NCI-H187 treated with DMSO at 0.1 percent for 48 hours (cell line): ENCODE data around the gene QRSL1.
"Not testable (repeated sequence)": the region's sequence is repeated elsewhere in the genome, so short reads cannot be mapped to it uniquely, and the experiment has no call there.

Experiments
- DNase-seq: peaks from one replicate; lab custom pipeline; 2025; lab: John Stamatoyannopoulos, UW

QRSL1 gene

DNA sequence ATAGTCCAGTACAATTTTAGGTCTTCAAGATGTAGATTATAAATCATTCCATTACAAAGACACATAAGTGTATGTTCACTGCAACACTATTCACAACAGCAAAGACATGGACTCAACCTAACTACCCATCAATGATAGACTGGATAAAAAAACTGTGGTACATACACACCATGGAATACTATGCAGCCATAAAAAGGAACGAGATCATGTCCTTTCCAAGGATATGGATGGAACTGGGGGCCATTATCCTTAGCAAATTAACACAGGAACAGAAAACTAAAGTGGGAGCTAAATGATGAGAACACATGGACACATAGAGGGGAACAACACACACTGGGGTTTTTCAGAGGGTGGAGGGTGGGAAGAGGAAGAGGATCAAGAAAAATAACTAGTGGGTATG is 6.3 kb upstream of the QRSL1 start:
- no peak for DNase-seq

GRCh38 chr6:106626485-106626884 is 2.9 kb upstream of the QRSL1 start:
- no peak for DNase-seq

DNA sequence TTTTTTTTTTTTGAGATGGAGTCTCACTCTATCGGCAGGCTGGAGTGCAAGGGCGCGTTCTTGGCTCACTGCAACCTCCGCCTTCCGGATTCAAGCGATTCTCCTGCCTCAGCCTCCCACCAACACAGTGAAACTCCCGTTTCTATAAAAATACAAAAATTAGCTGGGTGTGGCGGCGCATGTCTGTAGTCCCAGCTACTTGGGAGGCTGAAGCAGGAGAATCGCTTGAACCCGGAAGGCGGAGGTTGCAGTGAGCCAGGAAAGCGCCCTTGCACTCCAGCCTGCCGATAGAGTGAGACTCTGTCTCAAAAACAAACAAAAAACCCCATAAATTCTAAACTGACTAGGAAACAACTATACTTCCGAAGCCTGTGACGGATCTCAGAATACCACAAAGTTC is 1.6 kb upstream of the QRSL1 start:
- not testable (repeated sequence) for DNase-seq

DNA sequence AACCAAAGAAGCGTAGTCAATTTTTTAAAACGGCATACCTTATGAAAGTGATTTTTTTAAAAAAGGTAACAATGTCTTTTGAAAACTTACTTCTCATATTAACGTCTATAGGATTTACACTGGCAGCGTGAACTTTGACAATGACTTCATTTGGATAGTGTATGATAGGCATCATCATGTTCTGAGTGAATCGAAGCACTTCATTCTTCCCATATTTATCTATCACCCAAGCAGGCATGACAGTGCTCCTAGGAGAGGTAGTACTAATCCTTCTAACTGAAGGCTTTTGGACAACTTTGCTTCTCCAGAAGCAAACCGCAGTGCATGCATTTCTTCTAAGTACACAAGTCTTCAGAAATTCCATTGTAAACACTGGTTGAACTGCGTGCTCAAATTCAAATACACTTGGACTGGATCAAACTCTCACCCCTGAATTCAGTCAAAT is 698 bp upstream of the QRSL1 start:
- no peak for DNase-seq

DNA sequence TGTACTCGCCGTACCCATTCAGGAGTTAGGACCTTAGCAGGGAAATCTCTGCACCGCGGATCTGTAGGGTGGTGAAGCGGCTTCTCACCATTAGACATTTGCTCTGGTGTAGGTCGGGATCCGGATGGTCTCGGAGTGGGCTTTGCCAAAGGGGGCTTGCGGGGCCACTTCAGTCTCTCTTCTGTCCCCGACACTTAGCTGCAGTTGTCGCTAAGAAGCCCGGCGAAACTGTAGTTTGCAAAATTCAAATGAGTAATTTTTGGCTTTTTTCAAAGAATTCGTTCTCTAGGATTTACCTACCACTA is 433 bp downstream of the QRSL1 start:
- no peak for DNase-seq

GRCh38 chr6:106630366-106630765 is 988 bp downstream of the QRSL1 start:
- no peak for DNase-seq

DNA sequence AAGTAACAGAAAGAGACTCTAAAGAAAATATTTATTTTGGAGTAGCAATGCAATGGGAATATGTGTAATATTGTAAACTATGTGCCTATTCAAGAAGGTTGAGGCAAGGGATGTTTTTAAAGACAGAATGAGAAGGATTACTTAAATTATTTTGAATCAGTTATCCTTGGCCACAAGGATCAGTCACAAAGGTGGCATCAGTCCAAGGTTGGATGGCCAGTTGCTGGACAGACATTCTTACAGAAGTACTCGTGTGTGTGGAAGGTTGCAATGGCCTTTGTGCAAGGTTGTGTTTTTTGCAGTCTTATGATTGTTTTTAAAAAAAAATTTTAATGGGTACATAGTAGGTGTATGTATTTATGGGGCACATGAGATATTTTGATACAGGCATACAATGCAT is 2.0 kb downstream of the QRSL1 start:
- no peak for DNase-seq

DNA sequence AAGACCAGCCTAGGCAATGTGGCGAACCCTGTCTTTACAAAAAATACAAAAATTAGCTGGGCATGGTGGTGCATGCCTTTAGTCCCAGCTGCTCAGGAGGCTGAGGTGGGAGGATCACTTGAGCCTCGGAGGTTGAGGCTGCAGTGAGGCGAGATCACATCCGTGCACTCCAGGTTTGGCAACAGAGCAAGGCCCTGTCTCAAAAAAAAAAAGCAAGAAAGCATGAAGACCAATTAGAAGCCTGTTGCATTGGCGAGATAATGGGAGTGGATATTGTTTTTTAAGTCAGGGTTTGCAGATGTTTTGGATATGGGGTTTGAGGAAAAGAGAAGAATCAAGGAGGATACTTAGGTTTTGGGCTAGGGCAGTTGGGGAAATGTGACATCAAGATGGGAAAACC is 5.2 kb downstream of the QRSL1 start:
- no peak for DNase-seq

DNA sequence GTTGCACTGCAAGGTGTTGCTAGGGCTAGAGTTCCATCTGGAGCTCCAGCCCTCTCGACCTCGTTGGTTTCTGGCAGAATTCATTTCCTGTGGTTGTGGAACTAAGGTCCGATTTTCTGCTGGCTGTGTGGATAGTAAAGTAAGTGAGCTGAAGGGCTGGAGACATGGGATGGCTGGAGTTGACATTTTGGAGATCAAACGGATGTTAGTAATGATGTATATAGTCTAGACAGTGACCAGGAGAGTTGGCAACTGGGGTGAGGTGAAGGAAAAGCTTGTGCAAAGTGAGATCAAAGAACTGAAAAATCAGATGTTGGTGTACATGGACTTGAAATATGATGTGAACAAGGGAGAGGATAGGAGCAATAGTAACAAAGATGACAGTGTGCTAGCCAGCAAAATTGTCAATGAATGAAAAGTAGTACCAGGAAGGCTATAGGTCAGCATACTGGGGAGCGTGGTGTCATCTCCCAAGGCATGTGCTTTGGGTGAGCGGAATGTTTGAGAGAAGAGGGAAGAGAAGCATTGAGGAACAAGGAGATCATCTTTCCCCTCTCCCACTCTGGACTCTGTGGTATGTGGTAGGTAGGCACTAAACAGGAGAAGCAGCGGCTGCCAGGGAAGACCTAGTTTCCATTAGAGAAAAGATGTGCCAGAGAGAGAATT is 7.8 kb downstream of the QRSL1 start:
- DNase-seq: no peak

DNA sequence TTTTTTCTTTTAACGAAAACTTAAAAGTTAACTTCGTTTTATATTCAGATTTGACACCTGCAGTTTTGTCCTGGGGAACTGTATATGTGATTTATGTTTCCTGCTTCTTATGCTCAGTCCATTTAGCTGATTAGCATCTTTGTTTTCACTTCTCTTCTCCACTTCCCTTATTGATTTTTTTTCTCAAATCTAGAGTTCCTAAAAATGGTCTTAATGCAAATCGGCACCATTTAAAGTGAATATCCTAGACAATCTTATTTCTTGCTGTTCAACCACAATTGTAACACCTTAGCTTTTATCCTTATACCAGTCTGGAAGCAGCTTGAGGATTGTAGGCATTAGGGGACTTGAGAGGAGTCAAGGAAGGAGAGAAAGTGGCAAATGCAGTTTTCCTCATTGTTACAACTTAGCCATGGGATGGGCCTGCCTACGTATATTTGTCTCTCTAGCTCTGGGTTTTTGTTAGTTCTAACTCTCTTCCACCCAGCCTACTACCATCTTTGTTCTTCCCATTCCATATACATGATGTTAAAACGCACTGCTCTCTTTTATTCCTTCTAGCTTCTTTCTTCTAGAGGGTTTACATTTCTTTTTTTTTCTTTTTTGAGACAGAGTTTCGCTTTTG is 8.5 kb downstream of the QRSL1 start:
- no peak for DNase-seq

GRCh38 chr6:106639812-106640211 is 10.4 kb downstream of the QRSL1 start:
- DNase-seq: no peak

GRCh38 chr6:106642476-106642875 is 13.1 kb downstream of the QRSL1 start:
- DNase-seq: no peak

DNA sequence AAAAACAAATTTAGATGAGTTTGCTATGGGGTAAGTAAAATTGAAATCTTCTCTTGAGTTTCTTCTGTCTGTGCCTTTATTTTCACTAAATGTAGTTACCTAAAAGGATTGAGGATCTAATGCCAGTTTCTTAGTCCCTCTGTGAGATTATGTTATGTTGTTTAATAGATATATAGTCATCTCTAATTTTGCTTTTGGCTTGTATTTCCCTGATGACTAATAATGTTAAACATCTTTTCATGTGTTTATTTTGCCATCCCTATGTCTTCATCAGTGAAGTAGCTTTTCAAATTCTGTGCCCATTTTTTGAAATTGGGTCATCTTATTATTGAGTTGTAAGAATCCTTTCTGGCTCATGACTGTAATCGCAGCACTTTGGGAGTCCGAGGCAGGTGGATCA is 13.7 kb downstream of the QRSL1 start:
- no peak for DNase-seq

DNA sequence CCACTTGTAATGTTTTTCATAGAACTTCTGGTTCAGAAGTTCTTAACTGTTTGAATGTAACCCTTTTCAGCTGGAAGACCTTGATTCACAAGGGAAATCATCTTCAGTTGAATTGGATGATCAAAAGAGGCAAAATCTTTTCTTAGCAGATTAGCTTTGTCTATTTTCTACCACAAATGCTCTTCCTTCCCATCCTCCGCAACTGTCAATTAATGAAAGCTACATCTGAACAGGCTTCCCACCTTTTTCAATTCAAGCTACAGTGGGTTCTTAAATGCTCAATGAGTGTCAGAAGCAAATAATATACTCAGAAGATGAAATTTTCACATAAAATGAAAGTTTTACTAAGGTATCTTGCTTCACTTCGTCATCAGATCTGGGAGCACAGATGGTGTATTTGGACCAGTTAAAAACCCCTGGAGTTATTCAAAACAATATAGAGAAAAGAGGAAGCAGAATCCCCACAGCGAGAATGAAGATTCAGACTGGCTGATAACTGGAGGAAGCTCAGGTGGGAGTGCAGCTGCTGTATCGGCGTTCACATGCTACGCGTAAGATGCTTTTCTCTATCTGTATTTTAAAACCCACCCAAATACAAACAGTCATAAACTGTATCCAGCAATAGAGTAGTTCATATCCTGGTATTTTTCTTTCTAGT is 19.4 kb downstream of the QRSL1 start:
- DNase-seq: no peak

DNA sequence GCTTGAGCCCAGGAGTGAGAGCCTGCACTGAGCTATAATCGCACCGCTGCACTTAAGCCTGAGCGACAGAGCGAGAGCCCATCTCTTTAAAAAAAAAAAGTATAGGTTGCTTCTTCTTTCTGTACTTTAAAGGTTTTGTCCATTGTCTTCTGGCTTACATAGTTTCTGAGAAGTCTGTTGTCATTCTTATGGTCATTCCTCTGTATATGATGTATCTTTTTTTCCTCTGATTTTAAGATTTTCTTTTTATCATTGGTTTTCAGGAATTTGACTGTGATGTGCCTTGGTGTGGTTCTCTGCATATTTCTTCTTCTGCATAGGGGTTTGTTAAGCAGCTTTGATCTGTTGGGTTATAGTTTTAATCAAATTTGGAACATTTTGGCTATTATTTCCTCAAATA is 29.1 kb downstream of the QRSL1 start:
- DNase-seq: no peak

DNA sequence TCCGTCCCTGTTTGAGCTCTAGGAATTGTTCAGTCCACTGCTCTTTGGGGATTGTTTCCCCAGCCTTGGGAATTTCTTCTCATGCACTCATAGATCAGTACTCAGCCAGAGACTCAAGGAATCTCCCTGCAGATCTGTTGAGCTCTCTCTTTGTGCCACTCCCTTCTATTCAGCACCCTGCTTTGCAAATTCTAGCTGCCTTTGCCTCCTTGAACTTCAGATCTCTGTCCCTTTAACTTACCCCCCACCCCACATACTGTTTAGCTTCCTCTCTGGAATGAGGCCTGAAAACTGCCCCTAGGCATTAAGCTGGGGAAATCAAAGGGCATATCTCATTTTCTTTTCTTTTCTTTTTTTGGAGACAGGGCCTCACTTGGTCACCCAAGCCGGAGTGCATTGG is 30.5 kb downstream of the QRSL1 start:
- DNase-seq: no peak

- no peak for DNase-seq
These were observed 33.1 kb downstream of the QRSL1 start for GRCh38 chr6:106662458-106662857.

GRCh38 chr6:106666282-106667021 is 37.1 kb downstream of the QRSL1 start:
- DNase-seq: no peak

DNA sequence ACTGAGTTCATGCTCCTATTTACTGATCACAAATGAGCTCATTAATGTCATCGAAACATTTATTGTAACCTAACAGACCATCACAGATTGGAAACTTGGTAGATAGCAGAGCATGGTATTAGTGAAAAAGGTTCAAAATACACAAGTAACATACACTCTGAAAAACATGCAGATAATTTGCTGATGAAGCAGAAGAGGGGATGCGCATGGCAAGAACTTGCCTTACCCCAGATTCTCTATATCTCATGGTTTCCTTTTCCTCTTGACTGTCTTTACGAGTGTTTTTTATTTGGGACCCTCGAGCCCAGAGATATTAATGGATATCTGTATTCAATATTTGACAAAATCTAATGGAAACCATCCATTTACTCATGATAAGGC is 37.6 kb downstream of the QRSL1 start:
- no peak for DNase-seq

GRCh38 chr6:106670236-106670635 is 40.9 kb downstream of the QRSL1 start:
- no peak for DNase-seq

GRCh38 chr6:106671651-106672050 is 42.3 kb downstream of the QRSL1 start:
- DNase-seq: no peak

DNA sequence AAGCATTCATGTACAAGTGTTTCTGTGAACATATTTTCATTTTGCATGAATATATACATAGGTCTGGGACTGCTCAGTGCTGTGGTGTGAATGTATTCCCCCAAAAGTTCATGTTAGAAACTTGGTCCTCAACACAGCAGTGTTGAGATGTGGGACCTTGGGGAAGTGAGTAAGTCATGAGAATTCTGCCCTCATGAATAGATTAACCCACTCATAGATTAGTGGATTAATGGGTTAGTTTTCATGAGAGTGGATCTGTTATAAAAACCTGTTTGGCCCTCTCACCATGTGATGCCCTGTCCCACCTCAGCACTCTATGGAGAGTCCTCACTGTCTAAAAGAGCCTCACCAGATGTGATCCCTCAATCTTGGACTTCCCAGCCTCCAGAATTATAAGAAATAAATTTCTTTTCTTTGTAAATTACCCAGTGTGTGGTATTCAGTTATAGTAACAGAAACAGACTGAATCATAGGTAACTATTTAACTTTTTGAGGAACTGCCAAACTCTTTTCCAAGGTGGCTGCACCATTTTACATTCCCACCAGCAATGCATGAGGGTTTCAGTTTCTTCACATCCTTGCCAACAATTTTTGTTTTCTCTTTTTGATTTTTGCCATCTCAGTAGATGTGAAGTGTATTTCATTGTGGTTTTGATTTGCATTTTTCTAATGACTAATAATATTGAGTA is 45.3 kb downstream of the QRSL1 start:
- DNase-seq: no peak

GRCh38 chr6:106677282-106677681 is 47.9 kb downstream of the QRSL1 start:
- DNase-seq: no peak
